ENCODE results near the gene PBX1.

PBX1 gene

GRCh38 chr1:164671323-164671965 is 112.5 kb downstream of the PBX1 start:
- FAIRE-seq, result no peak

GRCh38 chr1:164671966-164672571 is 113.1 kb downstream of the PBX1 start:
- FAIRE-seq, result no peak

DNA sequence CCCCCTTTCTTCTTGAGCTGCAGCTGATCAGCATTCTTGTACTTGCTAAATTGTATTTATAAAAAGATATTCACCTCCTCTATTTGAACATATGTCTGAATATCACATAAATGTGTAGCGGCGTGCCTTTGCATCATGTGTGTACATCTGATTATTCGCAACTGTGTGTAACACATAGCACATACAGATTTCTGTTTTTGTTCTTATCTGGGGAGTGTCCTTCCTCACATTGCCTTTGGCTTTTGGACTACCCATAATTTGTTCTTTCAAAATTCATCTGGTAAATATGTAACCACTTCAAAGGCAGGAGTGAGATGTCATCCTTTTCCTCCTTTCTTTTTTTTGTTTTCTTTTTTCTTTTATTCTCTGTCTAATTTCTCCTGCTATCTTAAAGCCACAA is 113.6 kb downstream of the PBX1 start:
- FAIRE-seq, result no peak

- no peak for FAIRE-seq
These were observed 114.7 kb downstream of the PBX1 start for GRCh38 chr1:164673584-164674214.

- FAIRE-seq, result no peak
These were observed 116.4 kb downstream of the PBX1 start for GRCh38 chr1:164675342-164675904.

- no peak for FAIRE-seq
These were observed 119.2 kb downstream of the PBX1 start for GRCh38 chr1:164678136-164678700.

- no peak for FAIRE-seq
These were observed 123.6 kb downstream of the PBX1 start for GRCh38 chr1:164682570-164682969.

DNA sequence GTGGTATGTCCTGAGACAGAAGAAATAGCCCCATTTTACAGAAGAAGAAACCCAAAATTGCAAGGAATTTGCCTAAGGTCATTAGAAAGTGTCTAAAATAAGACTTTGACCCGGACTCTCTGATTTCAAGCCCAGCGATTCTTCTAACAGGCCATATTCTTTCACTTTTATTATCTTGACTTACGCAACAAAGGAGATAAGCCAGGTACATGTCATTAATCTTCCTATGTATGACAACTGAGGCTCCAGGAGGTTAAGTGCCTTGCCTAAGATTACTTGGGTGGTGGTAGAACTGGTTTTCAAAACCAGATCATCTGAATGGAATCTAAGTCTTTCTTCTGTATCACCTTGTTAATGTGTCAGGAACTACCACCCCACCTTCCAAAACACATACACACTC is 124.3 kb downstream of the PBX1 start:
- FAIRE-seq, result no peak

- no peak for FAIRE-seq
These were observed 126.5 kb downstream of the PBX1 start for GRCh38 chr1:164685266-164686035.

- no peak for FAIRE-seq
These were observed 128.8 kb downstream of the PBX1 start for GRCh38 chr1:164687777-164688176.

GRCh38 chr1:164688791-164689190 is 129.8 kb downstream of the PBX1 start:
- FAIRE-seq, result no peak

DNA sequence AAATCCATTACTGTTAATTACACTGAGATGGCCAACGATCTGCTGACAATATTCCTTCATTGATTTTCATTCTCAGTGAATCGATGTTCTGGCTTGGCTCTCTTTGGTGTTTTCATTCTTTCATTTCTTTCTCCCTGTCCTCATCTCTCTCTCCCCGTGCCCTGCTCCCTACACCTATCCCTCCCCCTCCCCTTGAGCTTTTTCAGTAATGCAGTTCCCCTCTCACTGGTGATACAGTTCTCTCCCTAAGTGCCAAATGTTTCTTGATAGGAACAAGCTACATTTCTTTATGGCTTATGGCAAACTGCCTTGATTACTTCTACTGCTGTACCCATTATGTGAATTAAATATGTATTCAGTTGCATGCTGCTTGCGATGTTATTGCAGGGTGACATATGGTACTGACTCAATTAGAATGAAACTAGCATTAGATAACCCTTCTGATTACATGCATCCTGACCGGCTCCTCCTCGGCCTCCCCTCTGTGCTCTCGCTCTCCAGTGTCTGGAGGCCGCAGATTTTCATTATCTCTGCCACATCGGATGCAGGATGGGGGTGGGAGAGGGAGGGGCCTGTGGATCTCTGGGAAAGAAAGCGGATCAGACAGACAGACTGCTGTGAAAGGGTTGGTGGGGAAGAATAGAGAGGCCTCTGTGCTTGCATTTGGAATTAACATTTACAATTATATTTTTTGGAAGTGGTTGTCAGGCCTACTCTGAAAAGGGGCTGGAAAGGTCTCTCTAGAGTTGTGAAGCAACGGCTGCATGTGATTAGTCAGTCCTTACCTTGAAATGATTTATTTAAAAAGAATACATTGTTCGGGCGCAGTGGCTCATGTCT is 130.9 kb downstream of the PBX1 start:
- FAIRE-seq, result no peak

- FAIRE-seq, result no peak
These were observed 133.4 kb downstream of the PBX1 start for GRCh38 chr1:164692420-164692819.

DNA sequence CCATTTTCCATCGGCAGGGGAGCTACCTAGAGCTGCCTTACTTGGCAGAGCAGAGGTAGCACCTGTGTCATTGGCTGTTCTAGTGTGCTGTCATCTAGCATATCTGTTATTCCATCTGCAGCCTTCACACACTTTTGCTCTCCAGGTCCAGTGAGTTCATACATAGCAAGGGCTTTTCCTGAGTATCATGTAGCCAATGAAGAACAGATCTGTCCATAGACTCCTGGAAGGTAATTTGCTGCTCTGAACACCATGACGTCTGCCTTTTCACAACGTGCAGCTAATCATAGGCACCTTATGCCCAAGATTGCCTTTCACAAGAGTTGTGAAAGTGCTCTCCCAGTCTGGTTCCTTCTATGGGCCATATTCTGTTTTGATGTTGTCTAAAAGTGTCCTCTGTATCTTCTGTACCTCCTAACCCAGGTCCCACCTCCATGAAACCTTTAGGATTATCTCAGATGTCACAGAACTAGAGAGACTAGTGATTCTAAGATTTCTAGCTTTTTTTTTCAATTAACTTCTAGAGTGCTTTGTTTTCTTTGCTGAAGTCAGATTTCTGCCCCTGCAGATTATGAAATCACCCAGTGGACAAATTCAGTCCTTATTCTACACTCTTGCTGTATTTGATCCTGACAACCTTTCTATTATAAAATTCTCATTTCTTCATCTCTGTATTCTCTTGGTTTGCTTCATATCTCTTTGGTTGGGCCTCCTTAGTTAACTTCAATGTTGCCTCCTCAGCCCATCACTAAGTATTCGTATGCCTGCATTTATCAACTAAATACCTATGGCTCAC is 134.8 kb downstream of the PBX1 start:
- FAIRE-seq, result no peak

DNA sequence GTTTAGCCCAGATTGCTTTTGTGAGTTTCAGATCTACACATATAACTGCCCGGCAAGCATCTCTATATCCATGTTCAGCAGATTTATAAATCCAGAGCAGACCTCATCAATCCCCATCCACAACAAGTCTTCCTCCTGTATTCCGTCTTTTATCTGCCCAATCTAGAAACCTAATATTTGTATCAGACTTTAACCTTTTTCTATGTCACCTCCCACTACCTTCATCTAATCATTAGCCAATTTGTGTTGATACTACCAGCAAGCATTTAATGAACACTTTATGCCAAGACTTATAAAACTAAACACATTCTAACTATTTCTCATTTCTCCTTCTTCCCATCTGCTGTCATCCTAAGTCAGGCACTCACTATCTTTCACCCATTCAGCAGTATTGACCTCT is 135.5 kb downstream of the PBX1 start:
- FAIRE-seq, result no peak

GRCh38 chr1:164695956-164696665 is 137.1 kb downstream of the PBX1 start:
- no peak for FAIRE-seq

GRCh38 chr1:164699815-164700491 is 141.0 kb downstream of the PBX1 start:
- FAIRE-seq, result no peak

GRCh38 chr1:164700683-164701082 is 141.7 kb downstream of the PBX1 start:
- no peak for FAIRE-seq

DNA sequence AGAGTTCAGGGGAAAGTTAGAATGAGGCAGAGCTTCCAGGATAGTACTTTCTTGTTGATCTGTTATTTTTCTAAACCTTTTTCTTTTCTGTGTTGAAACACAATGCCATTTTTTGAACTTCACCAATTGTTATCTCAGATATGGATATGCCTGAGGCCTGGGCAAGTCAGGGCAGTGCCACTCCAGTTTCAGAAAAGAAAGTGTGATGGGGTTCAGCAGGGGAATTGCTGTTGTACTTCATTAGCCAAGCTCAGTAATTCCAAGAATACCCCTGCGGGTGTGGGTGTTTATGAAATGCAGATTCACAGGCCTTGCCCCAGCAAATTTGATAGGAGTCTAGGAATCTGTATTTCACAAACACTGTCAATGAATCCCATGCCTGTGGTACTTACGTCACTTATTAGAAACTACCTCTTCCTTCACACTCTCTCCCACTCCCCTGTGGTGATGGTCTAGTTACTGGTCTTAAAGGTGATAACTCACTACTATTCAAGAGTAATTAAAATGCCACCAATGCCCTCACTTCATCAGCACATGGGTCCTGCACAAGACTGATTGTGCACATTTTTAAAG is 142.3 kb downstream of the PBX1 start:
- no peak for FAIRE-seq

All from endometrium (tissue), 2 donors.